OCI-LY7 (cell line): ENCODE results near the gene GGN. TPM values are rescaled to one million over a fixed set of nuclear protein-coding genes. Genes with fewer than 3 reads are reported as not detected.

Source experiments
- BruUV-seq: library from RNA; stranded (reverse); fragments of 400-500 nt; replicated peaks from 2 replicates; lab custom pipeline; 2021; lab: Mats Ljungman, UMichigan
- CTCF ChIA-PET: fragments of 300-600 bp; sonication (Branson Sonifier 250); formaldehyde crosslinking; loops from one replicate; lab custom pipeline; 2022; ENCODE audit warnings: antibody characterized with exemption; ENCODE audit not compliant: unreplicated experiment; lab: Charles Lee
- POLR2A ChIA-PET: fragments of 300-600 bp; sonication (Branson Sonifier 250); formaldehyde crosslinking; loops from one replicate; lab custom pipeline; 2022; ENCODE audit warnings: antibody characterized with exemption; lab: Charles Lee
- DNase-seq: peaks from one replicate; pipeline ENCODE4 v3.0.0-alpha.2; 2015; ENCODE audit warnings: low spot score
- H2AFZ ChIP-seq: fragments of 200-600 bp; sonication (generic), shearing (Covaris generic); 2 replicates; pipeline ENCODE4 v1.6.1; 2014; ENCODE audit warnings: mild to moderate bottlenecking, antibody characterized with exemption, low read length, moderate library complexity
- H3K27ac ChIP-seq: fragments of 200-600 bp; sonication (generic); 2 replicates; pipeline ENCODE4 v1.5.1; 2014; ENCODE audit warnings: mixed run types, low read depth, mild to moderate bottlenecking, moderate library complexity, low read length, inconsistent platforms; ENCODE audit not compliant: poor library complexity, severe bottlenecking
- H3K36me3 ChIP-seq: fragments of 200-600 bp; sonication (generic); 2 replicates; pipeline ENCODE4 v1.6.1; 2014; ENCODE audit warnings: mild to moderate bottlenecking, antibody characterized with exemption, low read length, moderate library complexity, mixed read lengths; ENCODE audit not compliant: insufficient read depth
- H3K4me1 ChIP-seq: fragments of 200-600 bp; sonication (generic); 2 replicates; pipeline ENCODE4 v1.5.1; 2014; ENCODE audit warnings: mild to moderate bottlenecking, low read length; ENCODE audit not compliant: insufficient read depth, poor library complexity, severe bottlenecking
- H3K4me2 ChIP-seq: fragments of 200-600 bp; sonication (generic); 2 replicates; pipeline ENCODE4 v1.6.1; 2014; ENCODE audit warnings: mild to moderate bottlenecking, low read length
- H3K4me3 ChIP-seq: fragments of 200-600 bp; sonication (generic); 2 replicates; pipeline ENCODE4 v1.5.1; 2014; ENCODE audit warnings: mild to moderate bottlenecking, low read depth, low read length; ENCODE audit not compliant: poor library complexity, severe bottlenecking
- H3K79me2 ChIP-seq: fragments of 200-600 bp; sonication (generic); 2 replicates; pipeline ENCODE4 v1.6.1; 2016; ENCODE audit warnings: low read depth, mild to moderate bottlenecking, low read length, moderate library complexity, mixed read lengths; ENCODE audit not compliant: insufficient read depth
- H3K9me2 ChIP-seq: fragments of 200-600 bp; sonication (generic); 2 replicates; pipeline ENCODE4 v1.6.1; 2016; ENCODE audit warnings: mild to moderate bottlenecking, low read length, mixed read lengths; ENCODE audit not compliant: insufficient read depth
- H3K9me3 ChIP-seq: fragments of 200-600 bp; sonication (generic); 2 replicates; pipeline ENCODE4 v1.6.1; 2014; ENCODE audit warnings: mild to moderate bottlenecking, mixed run types, low read length, mixed read lengths
- H4K20me1 ChIP-seq: fragments of 200-600 bp; sonication (generic); 2 replicates; pipeline ENCODE4 v1.6.1; 2014; ENCODE audit warnings: mild to moderate bottlenecking, antibody characterized with exemption, low read length, moderate library complexity, mixed read lengths; ENCODE audit not compliant: insufficient read depth
- EZH2phosphoT487 ChIP-seq: fragments of 200-600 bp; sonication (generic); IDR thresholded peaks from 2 replicates; pipeline ENCODE4 v1.6.1; 2018; ENCODE audit warnings: low read depth, borderline replicate concordance, mild to moderate bottlenecking, mixed run types, antibody characterized with exemption, low read length, moderate library complexity, mixed read lengths
- intact Hi-C: fragments of 100-400 bp; cut with micrococcal nuclease; formaldehyde crosslinking; loops from one replicate; pipeline ENCODE4 v1.10.0; 2022; ENCODE audit not compliant: unreplicated experiment
- total RNA-seq, 2 experiments: library from RNA; depleted of rRNA in 1 of 2; stranded (reverse); fragments of >200 nt in 1 of 2; shearing (Covaris generic) in 1 of 2; gene quantifications; 2 replicates each; pipeline ENCODE4 v1.2.3, GENCODE V29; 2014 to 2022
- TF ChIP-seq, protein P1 (sequence below): fragments of 200-600 bp; sonication (generic); conservative IDR thresholded peaks from 2 replicates; pipeline ENCODE4 v1.5.1; 2014; ENCODE audit warnings: mild to moderate bottlenecking, antibody characterized with exemption, low read length, moderate library complexity, mixed read lengths

The GGN gene
- total RNA-seq, 2 experiments from 2014 or later = not detected

DNA sequence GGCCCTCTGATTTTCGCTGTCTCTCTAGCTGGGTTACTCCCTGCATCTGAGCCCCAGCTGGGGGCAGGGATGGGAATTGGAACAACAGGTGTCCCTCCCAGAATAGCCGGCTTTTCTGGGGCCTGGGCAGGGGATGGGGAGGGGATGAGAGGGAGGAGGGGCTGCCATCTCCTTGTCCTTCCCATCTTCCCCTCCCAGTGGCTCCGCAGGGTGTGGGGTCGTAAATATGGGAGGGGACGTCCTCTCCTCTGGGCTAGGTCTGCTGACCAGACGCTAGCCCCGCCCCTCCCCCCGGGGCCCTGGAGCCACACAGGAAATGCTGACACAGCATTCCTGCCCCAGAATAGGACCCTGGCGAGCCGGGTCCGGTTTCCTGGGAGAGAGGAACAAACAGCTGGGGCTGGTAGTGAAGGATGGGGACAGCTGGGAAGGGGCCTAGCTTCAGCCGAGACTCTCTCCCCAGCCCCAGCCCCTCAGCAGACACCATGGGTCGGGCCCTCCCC is 46.8 kb upstream of the GGN start:
- BruUV-seq = no TSS peak

DNA sequence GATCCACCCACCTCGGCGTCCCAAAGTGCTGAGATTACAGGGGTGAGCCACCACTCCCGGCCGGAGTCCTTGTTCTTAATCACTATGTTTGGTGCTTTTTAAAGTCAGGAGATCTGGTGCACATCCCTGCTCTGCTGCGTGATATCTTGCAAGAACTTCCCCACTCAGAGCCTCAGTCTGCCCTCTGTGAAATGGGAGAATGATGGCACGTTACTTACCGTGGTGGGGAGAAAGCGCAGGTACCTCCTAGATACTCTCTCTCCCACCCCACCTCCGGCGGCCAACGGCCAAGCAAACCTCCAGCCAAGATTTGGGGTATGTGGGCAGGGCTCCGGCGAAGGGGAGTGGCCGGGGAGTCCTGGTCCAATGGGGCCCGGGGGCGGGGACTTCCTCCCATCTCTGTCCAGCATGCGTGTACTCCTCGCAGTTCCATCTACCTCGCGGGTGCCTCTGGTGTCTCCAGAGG is 45.5 kb upstream of the GGN start, which contains the start of gene RYR1:
RYR1 (plus strand) TSS at position 424 of the 466 bp plus-strand sequence. CDS start 139 bp downstream, outside the sequence.
- Histone ChIP-seq H3K9me3 (no peaks in the 10 kb centered on the region), H3K4me3 (no peak within 1 kb of the TSS), H3K9me2 (no peaks in the 10 kb centered on the region), H3K36me3 (no peaks in the 10 kb centered on the region), H3K27ac (no peak within 1 kb of the TSS), H3K4me2 (no peak within 1 kb of the TSS), H3K4me1 (no peaks in the 10 kb centered on the region), H2AFZ (no peak within 1 kb of the TSS), H4K20me1 (no peaks in the 10 kb centered on the region), H3K79me2 (no peaks in the 10 kb centered on the region)
- no TSS peak for BruUV-seq
- intact Hi-C loops = no loop called here
- TF ChIP-seq, protein P1, sequence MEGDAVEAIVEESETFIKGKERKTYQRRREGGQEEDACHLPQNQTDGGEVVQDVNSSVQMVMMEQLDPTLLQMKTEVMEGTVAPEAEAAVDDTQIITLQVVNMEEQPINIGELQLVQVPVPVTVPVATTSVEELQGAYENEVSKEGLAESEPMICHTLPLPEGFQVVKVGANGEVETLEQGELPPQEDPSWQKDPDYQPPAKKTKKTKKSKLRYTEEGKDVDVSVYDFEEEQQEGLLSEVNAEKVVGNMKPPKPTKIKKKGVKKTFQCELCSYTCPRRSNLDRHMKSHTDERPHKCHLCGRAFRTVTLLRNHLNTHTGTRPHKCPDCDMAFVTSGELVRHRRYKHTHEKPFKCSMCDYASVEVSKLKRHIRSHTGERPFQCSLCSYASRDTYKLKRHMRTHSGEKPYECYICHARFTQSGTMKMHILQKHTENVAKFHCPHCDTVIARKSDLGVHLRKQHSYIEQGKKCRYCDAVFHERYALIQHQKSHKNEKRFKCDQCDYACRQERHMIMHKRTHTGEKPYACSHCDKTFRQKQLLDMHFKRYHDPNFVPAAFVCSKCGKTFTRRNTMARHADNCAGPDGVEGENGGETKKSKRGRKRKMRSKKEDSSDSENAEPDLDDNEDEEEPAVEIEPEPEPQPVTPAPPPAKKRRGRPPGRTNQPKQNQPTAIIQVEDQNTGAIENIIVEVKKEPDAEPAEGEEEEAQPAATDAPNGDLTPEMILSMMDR = no peak
- TF ChIP-seq EZH2phosphoT487 = no peak
- DNase-seq = peak; percentile 27
- POLR2A ChIA-PET = no interaction called here
- CTCF ChIA-PET = no interaction called here

More for the DNA sequence above, 46.8 kb upstream of the GGN start:
- Histone ChIP-seq H3K36me3 (no peaks in the 10 kb centered on the region), H3K4me3 (no peak overlapping the region), H3K4me2 (no peak overlapping the region), H3K27ac (no peak overlapping the region), H2AFZ (no peak overlapping the region), H4K20me1 (no peaks in the 10 kb centered on the region), H3K9me3 (no peaks in the 10 kb centered on the region), H3K4me1 (no peaks in the 10 kb centered on the region), H3K9me2 (no peaks in the 10 kb centered on the region), H3K79me2 (no peaks in the 10 kb centered on the region)
- intact Hi-C loops = no loop called here
- ChIA-PET CTCF (no interaction called here), POLR2A (no interaction called here)
- no peak for TF ChIP-seq EZH2phosphoT487
- TF ChIP-seq, protein P1 = no peak
- DNase-seq = no peak

DNA sequence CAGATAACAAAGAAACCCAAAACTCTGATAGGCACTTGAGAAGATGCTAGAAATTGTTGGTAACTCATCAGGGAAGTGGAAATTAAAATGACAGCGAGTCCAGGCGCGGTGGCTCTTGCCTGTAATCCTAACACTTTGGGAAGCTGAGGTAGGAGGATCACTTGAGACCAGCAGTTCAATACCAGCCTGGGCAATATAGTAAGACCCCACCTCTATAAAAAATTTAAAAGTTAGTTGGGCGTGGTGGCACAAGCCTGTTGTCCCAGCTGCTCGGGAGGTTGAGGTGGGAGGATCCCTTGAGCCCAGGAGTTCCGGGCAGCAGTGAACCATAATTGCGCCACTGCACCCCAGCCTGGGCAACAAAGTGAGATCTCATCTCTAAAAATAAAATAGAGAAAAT is 43.1 kb upstream of the GGN start:
- H3K79me2 ChIP-seq = no peaks in the 10 kb centered on the region
- ChIA-PET POLR2A (no interaction called here), CTCF (no interaction called here)
- no peaks in the 10 kb centered on the region for H3K9me3 ChIP-seq
- no peak overlapping the region for H2AFZ ChIP-seq
- BruUV-seq = no TSS peak
- H3K4me2 ChIP-seq = no peak overlapping the region
- intact Hi-C loops = no loop called here
- no peaks in the 10 kb centered on the region for H3K9me2 ChIP-seq
- no peak overlapping the region for H3K4me3 ChIP-seq
- DNase-seq = no peak
- no peak overlapping the region for H3K27ac ChIP-seq
- no peaks in the 10 kb centered on the region for H3K36me3 ChIP-seq
- no peaks in the 10 kb centered on the region for H3K4me1 ChIP-seq
- TF ChIP-seq, protein P1 = no peak
- TF ChIP-seq EZH2phosphoT487 = no peak
- no peaks in the 10 kb centered on the region for H4K20me1 ChIP-seq
